ENCODE data around the gene ZNF827.
"Not testable (repeated sequence)": the region's sequence is repeated elsewhere in the genome, so short reads cannot be mapped to it uniquely, and the experiment has no call there.

The ZNF827 gene

DNA sequence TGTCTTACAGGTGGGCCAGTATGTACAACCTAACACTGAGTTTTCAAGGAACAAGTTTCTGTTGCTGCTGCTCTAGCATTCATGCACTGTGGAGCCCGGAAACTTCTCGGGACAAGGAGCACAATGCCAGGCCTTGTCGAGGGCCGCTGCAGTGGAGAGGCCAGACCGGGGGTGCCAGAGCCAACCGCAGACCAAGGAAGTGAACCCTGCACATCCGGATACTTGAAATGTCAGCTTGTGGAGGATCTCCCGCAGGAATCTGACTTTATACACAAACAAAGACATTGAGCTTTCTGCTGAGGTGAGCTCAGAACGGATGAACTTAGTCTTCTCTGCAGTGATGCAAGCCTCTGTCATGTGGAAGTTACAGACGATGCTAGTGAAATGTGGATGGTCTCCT, 99.5 kb downstream of the ZNF827 start:
- Histone ChIP-seq H3K14ac (ENCODE audit: low read length in 2 of 2) (no peak overlapping the region), H2AK5ac (ENCODE audit: low read length, severe bottlenecking) (no peak overlapping the region), H2AFZ (ENCODE audit: low read depth, low read length) (no peak overlapping the region), H3K4me1 (ENCODE audit: control insufficient read depth, insufficient read depth, low read depth, low read length) (no peaks in the 10 kb centered on the region), H2BK12ac (ENCODE audit: low read length in 2 of 2) (no peak overlapping the region), H2BK15ac (ENCODE audit: low read depth, poor library complexity, severe bottlenecking) (no peak overlapping the region), H3K9ac (ENCODE audit: low read length) (no peak overlapping the region), H3K27ac (ENCODE audit: low read length, poor library complexity, severe bottlenecking) (no peak overlapping the region), H4K8ac (ENCODE audit: low read length) (no peak overlapping the region), H2BK120ac (ENCODE audit: low read depth, low read length) (no peak overlapping the region), H3K18ac (ENCODE audit: low read depth in 1 of 2, low read length in 2 of 2) (no peak overlapping the region), H3K9me3 (ENCODE audit: control insufficient read depth, low read length) (no peaks in the 10 kb centered on the region), H3K4ac (ENCODE audit: low read depth in 1 of 2, low read length in 2 of 2) (no peak overlapping the region), H3K36me3 (ENCODE audit: control insufficient read depth in 1 of 2, insufficient read depth in 2 of 2, low read depth in 1 of 2, low read length in 2 of 2) (peaks cover 7 to 13% of the 10 kb centered on the region in 2 experiments), H3K79me1 (replicated peaks; ENCODE audit: low read length, poor library complexity, severe bottlenecking) (peaks cover 6% of the 10 kb centered on the region), H2BK5ac (ENCODE audit: low read depth, low read length, poor library complexity, severe bottlenecking) (no peak overlapping the region), H3K4me3 (ENCODE audit: insufficient read depth in 1 of 2, low read depth in 1 of 2, low read length in 2 of 2) (no peak overlapping the region), H4K91ac (ENCODE audit: low read length) (no peak overlapping the region), H3K4me2 (ENCODE audit: low read length, poor library complexity, severe bottlenecking) (no peak overlapping the region), H3K27me3 (ENCODE audit: control insufficient read depth in 1 of 2, insufficient read depth in 1 of 2, low read length in 2 of 2) (no peaks in the 10 kb centered on the region), H3K23ac (ENCODE audit: low read length in 2 of 2) (no peak overlapping the region)
- peak; percentile 44 for DNase-seq
- 82% methylated on average over 10 of the region's 10 CpGs for WGBS

DNA sequence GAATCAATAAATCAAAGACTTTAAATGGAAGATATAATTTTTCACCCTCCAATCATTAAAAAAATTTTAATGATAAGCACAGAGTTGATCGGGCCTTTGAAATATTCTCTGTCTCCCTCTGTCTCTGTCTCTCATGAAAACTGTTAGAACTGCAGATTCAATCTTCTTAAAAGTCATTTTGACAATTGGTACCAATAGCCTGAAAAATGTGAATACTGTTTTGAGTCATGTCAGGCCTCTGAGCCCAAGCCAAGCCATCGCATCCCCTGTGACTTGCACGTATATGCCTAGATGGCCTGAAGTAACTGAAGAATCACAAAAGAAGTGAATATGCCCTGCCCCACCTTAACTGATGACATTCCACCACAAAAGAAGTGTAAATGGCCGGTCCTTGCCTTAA, 106.2 kb downstream of the ZNF827 start:
- H2BK12ac ChIP-seq (ENCODE audit: low read length in 2 of 2); H3K27me3 ChIP-seq (ENCODE audit: control insufficient read depth in 1 of 2, insufficient read depth in 1 of 2, low read length in 2 of 2); H3K4ac ChIP-seq (ENCODE audit: low read depth in 1 of 2, low read length in 2 of 2); H2BK5ac ChIP-seq (ENCODE audit: low read depth, low read length, poor library complexity, severe bottlenecking); H3K9ac ChIP-seq (ENCODE audit: low read length); H3K18ac ChIP-seq (ENCODE audit: low read depth in 1 of 2, low read length in 2 of 2); DNase-seq; H2BK15ac ChIP-seq (ENCODE audit: low read depth, poor library complexity, severe bottlenecking); H3K9me3 ChIP-seq (ENCODE audit: control insufficient read depth, low read length); H2BK120ac ChIP-seq (ENCODE audit: low read depth, low read length); H3K14ac ChIP-seq (ENCODE audit: low read length in 2 of 2); H4K8ac ChIP-seq (ENCODE audit: low read length); H2AK5ac ChIP-seq (ENCODE audit: low read length, severe bottlenecking); H3K4me3 ChIP-seq (ENCODE audit: insufficient read depth in 1 of 2, low read depth in 1 of 2, low read length in 2 of 2); H4K91ac ChIP-seq (ENCODE audit: low read length); H3K79me1 ChIP-seq (replicated peaks; ENCODE audit: low read length, poor library complexity, severe bottlenecking); H3K36me3 ChIP-seq (ENCODE audit: control insufficient read depth in 1 of 2, insufficient read depth in 2 of 2, low read depth in 1 of 2, low read length in 2 of 2); H3K4me2 ChIP-seq (ENCODE audit: low read length, poor library complexity, severe bottlenecking); H3K4me1 ChIP-seq (ENCODE audit: control insufficient read depth, insufficient read depth, low read depth, low read length); H3K27ac ChIP-seq (ENCODE audit: low read length, poor library complexity, severe bottlenecking); H3K23ac ChIP-seq (ENCODE audit: low read length in 2 of 2); H2AFZ ChIP-seq (ENCODE audit: low read depth, low read length): not testable (repeated sequence)
- WGBS, result 98% methylated on average over 3 of the region's 4 CpGs

DNA sequence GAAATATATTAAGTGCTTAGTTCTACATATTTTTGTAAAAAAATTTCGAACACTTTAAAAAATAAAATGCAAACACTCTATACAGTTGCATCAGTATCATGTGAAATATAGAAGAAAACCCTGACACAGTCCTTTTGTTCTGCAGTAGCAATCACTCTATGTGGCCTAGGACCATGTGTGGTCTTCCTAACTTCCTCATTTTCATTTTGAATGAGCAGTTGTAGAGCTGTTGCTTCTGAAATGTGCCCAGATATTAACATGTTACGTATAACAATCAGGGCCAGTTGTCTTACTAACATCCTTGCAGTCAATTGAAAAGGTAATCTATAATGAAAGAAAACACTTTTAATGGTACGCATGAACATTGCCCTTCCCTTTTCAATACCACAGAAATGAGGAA, 107.9 kb downstream of the ZNF827 start:
- H2BK5ac ChIP-seq (ENCODE audit: low read depth, low read length, poor library complexity, severe bottlenecking), result no peak overlapping the region
- no peaks in the 10 kb centered on the region for H3K27me3 ChIP-seq (ENCODE audit: control insufficient read depth in 1 of 2, insufficient read depth in 1 of 2, low read length in 2 of 2)
- no peak overlapping the region for H3K23ac ChIP-seq (ENCODE audit: low read length in 2 of 2)
- H3K4me3 ChIP-seq (ENCODE audit: insufficient read depth in 1 of 2, low read depth in 1 of 2, low read length in 2 of 2), result no peak overlapping the region
- H3K79me1 ChIP-seq (replicated peaks; ENCODE audit: low read length, poor library complexity, severe bottlenecking), result peaks cover 4% of the 10 kb centered on the region
- no peak overlapping the region for H3K27ac ChIP-seq (ENCODE audit: low read length, poor library complexity, severe bottlenecking)
- H3K9me3 ChIP-seq (ENCODE audit: control insufficient read depth, low read length), result no peaks in the 10 kb centered on the region
- no peak for DNase-seq
- H3K36me3 ChIP-seq (ENCODE audit: control insufficient read depth in 1 of 2, insufficient read depth in 2 of 2, low read depth in 1 of 2, low read length in 2 of 2), result peaks cover 0 to 4% of the 10 kb centered on the region in 2 experiments
- H4K91ac ChIP-seq (ENCODE audit: low read length), result no peak overlapping the region
- no peak overlapping the region for H2AFZ ChIP-seq (ENCODE audit: low read depth, low read length)
- H2BK12ac ChIP-seq (ENCODE audit: low read length in 2 of 2), result no peak overlapping the region
- no peak overlapping the region for H2AK5ac ChIP-seq (ENCODE audit: low read length, severe bottlenecking)
- no peak overlapping the region for H4K8ac ChIP-seq (ENCODE audit: low read length)
- no peak overlapping the region for H3K4ac ChIP-seq (ENCODE audit: low read depth in 1 of 2, low read length in 2 of 2)
- no peak overlapping the region for H3K4me2 ChIP-seq (ENCODE audit: low read length, poor library complexity, severe bottlenecking)
- no peak overlapping the region for H3K14ac ChIP-seq (ENCODE audit: low read length in 2 of 2)
- WGBS, result no CpG with 5 or more reads among the region's 3 CpGs
- H2BK120ac ChIP-seq (ENCODE audit: low read depth, low read length), result no peak overlapping the region
- no peak overlapping the region for H3K18ac ChIP-seq (ENCODE audit: low read depth in 1 of 2, low read length in 2 of 2)
- no peak overlapping the region for H3K9ac ChIP-seq (ENCODE audit: low read length)
- H2BK15ac ChIP-seq (ENCODE audit: low read depth, poor library complexity, severe bottlenecking), result no peak overlapping the region
- H3K4me1 ChIP-seq (ENCODE audit: control insufficient read depth, insufficient read depth, low read depth, low read length), result no peaks in the 10 kb centered on the region

DNA sequence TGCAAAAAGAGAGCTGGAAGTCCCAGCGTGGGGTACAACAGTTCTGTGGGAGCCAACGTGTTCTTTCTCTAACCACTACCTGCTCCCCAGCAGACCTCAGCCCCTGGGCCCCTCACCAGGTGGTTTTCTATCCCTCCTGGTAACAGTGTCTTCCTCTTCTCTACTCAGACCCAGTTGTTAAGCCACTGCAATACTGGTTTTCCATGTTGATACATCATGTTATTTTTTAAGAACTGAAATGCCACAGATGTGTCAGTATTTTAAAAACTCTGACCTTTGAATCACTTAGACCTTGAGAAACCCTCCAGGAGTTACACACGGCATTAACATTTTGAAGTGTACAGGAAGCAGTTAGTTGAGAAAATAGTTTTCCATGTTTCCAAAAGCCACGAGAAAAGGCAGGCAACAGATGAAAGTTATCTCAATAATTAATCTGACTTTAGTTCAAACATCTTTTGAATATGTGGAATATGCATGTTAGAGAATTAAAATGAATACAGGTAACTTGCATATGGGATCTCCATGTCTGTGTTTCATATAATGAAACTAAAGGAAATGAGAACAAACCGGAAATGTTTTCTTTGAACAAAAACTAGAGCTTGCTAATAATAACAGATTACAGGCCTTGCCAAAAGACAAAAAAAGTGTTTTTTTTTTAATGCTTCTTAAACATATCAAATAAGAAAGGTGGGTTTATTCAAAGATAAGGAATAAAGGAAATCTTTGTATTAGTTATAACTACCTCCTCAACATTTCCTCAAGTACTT, 108.8 kb downstream of the ZNF827 start:
- no peak overlapping the region for H2BK15ac ChIP-seq (ENCODE audit: low read depth, poor library complexity, severe bottlenecking)
- no peak overlapping the region for H2BK12ac ChIP-seq (ENCODE audit: low read length in 2 of 2)
- peaks cover 0 to 10% of the 10 kb centered on the region in 2 experiments for H3K36me3 ChIP-seq (ENCODE audit: control insufficient read depth in 1 of 2, insufficient read depth in 2 of 2, low read depth in 1 of 2, low read length in 2 of 2)
- H3K18ac ChIP-seq (ENCODE audit: low read depth in 1 of 2, low read length in 2 of 2), result no peak overlapping the region
- H2BK120ac ChIP-seq (ENCODE audit: low read depth, low read length), result no peak overlapping the region
- WGBS, result 77% methylated on average over 3 of the region's 5 CpGs
- H4K91ac ChIP-seq (ENCODE audit: low read length), result no peak overlapping the region
- no peak overlapping the region for H3K23ac ChIP-seq (ENCODE audit: low read length in 2 of 2)
- H2AFZ ChIP-seq (ENCODE audit: low read depth, low read length), result no peak overlapping the region
- H3K79me1 ChIP-seq (replicated peaks; ENCODE audit: low read length, poor library complexity, severe bottlenecking), result peaks cover 9% of the 10 kb centered on the region
- H2AK5ac ChIP-seq (ENCODE audit: low read length, severe bottlenecking), result peak overlapping the region; percentile 83
- no peak overlapping the region for H3K9ac ChIP-seq (ENCODE audit: low read length)
- no peaks in the 10 kb centered on the region for H3K9me3 ChIP-seq (ENCODE audit: control insufficient read depth, low read length)
- no peaks in the 10 kb centered on the region for H3K4me1 ChIP-seq (ENCODE audit: control insufficient read depth, insufficient read depth, low read depth, low read length)
- no peak overlapping the region for H3K4me3 ChIP-seq (ENCODE audit: insufficient read depth in 1 of 2, low read depth in 1 of 2, low read length in 2 of 2)
- H3K4me2 ChIP-seq (ENCODE audit: low read length, poor library complexity, severe bottlenecking), result no peak overlapping the region
- no peaks in the 10 kb centered on the region for H3K27me3 ChIP-seq (ENCODE audit: control insufficient read depth in 1 of 2, insufficient read depth in 1 of 2, low read length in 2 of 2)
- H3K14ac ChIP-seq (ENCODE audit: low read length in 2 of 2), result no peak overlapping the region
- no peak overlapping the region for H2BK5ac ChIP-seq (ENCODE audit: low read depth, low read length, poor library complexity, severe bottlenecking)
- no peak for DNase-seq
- no peak overlapping the region for H3K4ac ChIP-seq (ENCODE audit: low read depth in 1 of 2, low read length in 2 of 2)
- peak overlapping the region; percentile 60 for H4K8ac ChIP-seq (ENCODE audit: low read length)
- no peak overlapping the region for H3K27ac ChIP-seq (ENCODE audit: low read length, poor library complexity, severe bottlenecking)
